Breast epithelium (tissue), 3 donors: ENCODE data around the gene DBX2.

Experiments used
- CTCF ChIP-seq, 3 donors: fragments of 450-650 bp; IDR thresholded peaks; one replicate each; pipeline ENCODE4 v1.5.1; 2016 to 2017; ENCODE audit warnings: antibody characterized with exemption in 3 of 3, mild to moderate bottlenecking in 3 of 3, moderate library complexity in 3 of 3
- POLR2AphosphoS5 ChIP-seq, 3 donors: sonication (generic); formaldehyde crosslinking; IDR thresholded peaks; one replicate each; pipeline ENCODE4 v1.6.1; 2017; ENCODE audit warnings: antibody characterized with exemption in 3 of 3

- no peak for TF ChIP-seq CTCF (IDR thresholded peaks at IDR 0.05)
- no peak for TF ChIP-seq POLR2AphosphoS5 (IDR thresholded peaks at IDR 0.05)
Measured at GRCh38 chr12:45040977-45041376, 9.9 kb downstream of the DBX2 start.
